Measurements from ENCODE around the gene NEURL1B.

DNA sequence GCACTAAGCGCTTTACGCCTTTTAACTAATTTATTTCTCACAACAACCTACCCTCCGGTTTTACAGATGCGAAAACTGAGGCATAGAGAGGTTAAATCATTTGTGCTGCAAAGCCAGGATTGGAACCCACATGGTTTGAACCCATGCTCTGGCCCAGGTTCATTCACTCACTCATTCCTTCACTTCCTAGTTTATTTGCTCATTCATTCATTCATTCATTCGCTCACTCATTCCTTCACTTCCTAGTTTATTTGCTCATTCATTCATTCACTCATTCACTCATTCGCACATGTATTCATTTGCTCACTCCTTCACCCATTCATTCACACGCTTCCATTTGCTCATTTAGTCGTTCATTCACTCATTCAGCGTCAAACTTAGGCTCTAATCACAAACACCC is 29.4 kb downstream of the NEURL1B start:
- TF ChIP-seq, protein P1, sequence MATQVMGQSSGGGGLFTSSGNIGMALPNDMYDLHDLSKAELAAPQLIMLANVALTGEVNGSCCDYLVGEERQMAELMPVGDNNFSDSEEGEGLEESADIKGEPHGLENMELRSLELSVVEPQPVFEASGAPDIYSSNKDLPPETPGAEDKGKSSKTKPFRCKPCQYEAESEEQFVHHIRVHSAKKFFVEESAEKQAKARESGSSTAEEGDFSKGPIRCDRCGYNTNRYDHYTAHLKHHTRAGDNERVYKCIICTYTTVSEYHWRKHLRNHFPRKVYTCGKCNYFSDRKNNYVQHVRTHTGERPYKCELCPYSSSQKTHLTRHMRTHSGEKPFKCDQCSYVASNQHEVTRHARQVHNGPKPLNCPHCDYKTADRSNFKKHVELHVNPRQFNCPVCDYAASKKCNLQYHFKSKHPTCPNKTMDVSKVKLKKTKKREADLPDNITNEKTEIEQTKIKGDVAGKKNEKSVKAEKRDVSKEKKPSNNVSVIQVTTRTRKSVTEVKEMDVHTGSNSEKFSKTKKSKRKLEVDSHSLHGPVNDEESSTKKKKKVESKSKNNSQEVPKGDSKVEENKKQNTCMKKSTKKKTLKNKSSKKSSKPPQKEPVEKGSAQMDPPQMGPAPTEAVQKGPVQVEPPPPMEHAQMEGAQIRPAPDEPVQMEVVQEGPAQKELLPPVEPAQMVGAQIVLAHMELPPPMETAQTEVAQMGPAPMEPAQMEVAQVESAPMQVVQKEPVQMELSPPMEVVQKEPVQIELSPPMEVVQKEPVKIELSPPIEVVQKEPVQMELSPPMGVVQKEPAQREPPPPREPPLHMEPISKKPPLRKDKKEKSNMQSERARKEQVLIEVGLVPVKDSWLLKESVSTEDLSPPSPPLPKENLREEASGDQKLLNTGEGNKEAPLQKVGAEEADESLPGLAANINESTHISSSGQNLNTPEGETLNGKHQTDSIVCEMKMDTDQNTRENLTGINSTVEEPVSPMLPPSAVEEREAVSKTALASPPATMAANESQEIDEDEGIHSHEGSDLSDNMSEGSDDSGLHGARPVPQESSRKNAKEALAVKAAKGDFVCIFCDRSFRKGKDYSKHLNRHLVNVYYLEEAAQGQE (IDR thresholded peaks at IDR 0.05; ENCODE audit: low read depth, low read length), result no peak
- TF ChIP-seq JUND (IDR thresholded peaks at IDR 0.05), result no peak
- TF ChIP-seq, protein P2, sequence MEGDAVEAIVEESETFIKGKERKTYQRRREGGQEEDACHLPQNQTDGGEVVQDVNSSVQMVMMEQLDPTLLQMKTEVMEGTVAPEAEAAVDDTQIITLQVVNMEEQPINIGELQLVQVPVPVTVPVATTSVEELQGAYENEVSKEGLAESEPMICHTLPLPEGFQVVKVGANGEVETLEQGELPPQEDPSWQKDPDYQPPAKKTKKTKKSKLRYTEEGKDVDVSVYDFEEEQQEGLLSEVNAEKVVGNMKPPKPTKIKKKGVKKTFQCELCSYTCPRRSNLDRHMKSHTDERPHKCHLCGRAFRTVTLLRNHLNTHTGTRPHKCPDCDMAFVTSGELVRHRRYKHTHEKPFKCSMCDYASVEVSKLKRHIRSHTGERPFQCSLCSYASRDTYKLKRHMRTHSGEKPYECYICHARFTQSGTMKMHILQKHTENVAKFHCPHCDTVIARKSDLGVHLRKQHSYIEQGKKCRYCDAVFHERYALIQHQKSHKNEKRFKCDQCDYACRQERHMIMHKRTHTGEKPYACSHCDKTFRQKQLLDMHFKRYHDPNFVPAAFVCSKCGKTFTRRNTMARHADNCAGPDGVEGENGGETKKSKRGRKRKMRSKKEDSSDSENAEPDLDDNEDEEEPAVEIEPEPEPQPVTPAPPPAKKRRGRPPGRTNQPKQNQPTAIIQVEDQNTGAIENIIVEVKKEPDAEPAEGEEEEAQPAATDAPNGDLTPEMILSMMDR (IDR thresholded peaks at IDR 0.05), result no peak
- TF ChIP-seq EZH2phosphoT487 (IDR thresholded peaks at IDR 0.05; ENCODE audit: borderline replicate concordance, low read depth), result no peak
- no peak for TF ChIP-seq YY1 (IDR thresholded peaks at IDR 0.05; ENCODE audit: low read depth)
- no peak for TF ChIP-seq RFX5 (IDR thresholded peaks at IDR 0.05; ENCODE audit: low read length)
- TF ChIP-seq MXI1 (IDR thresholded peaks at IDR 0.05; ENCODE audit: low read depth, low read length), result no peak
- no peak for TF ChIP-seq RCOR1 (IDR thresholded peaks at IDR 0.05; ENCODE audit: low read length)
- TF ChIP-seq EP300 (IDR thresholded peaks at IDR 0.05; ENCODE audit: borderline replicate concordance in 1 of 2, low read depth in 1 of 2, low read length in 1 of 2), result no peak
- TF ChIP-seq, protein P3, sequence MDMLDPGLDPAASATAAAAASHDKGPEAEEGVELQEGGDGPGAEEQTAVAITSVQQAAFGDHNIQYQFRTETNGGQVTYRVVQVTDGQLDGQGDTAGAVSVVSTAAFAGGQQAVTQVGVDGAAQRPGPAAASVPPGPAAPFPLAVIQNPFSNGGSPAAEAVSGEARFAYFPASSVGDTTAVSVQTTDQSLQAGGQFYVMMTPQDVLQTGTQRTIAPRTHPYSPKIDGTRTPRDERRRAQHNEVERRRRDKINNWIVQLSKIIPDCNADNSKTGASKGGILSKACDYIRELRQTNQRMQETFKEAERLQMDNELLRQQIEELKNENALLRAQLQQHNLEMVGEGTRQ (IDR thresholded peaks at IDR 0.05; ENCODE audit: borderline replicate concordance, low read depth, low read length), result no peak
- no peak for TF ChIP-seq POLR2AphosphoS5 (IDR thresholded peaks at IDR 0.05; ENCODE audit: low read depth, low read length)
